HepG2 (cell line): ENCODE measurements around the gene PMEPA1. TPM values are rescaled to one million over a fixed set of nuclear protein-coding genes. Genes with fewer than 3 reads are reported as not detected.
A peak's percentile ranks its signal among the peaks of the same experiment; 100 is the strongest.

ENCODE experiments used
- ATAC-seq: fragments of 200-7000 bp; cut with Tn5 transposase; 3 replicates; pipeline ENCODE4 v1.9.1; 2020; ENCODE audit warnings: mild to moderate bottlenecking, moderate library complexity
- BruUV-seq: library from RNA; stranded (reverse); fragments of 400-500 nt; replicated peaks from 2 replicates; lab custom pipeline; 2021; lab: Mats Ljungman, UMichigan
- CTCF ChIA-PET: fragments of 300-600 bp; formaldehyde crosslinking; extraction: SDS; loops from one replicate; lab custom pipeline; 2021; ENCODE audit warnings: low total read pairs, inconsistent platforms, low intra/inter-chr PET ratio; lab: Yijun Ruan, JAX
- POLR2A ChIA-PET: fragments of 350-600 bp; sonication (Branson Sonifier 250); formaldehyde crosslinking; loops from one replicate; lab custom pipeline; 2020; ENCODE audit warnings: antibody characterized with exemption, inconsistent platforms; lab: Yijun Ruan, JAX
- DNase-seq: peaks from one replicate; pipeline ENCODE4 v3.0.0-alpha.2; 2015; ENCODE audit warnings: low spot score
- FAIRE-seq: peaks from 3 replicates; lab custom pipeline; 2011; peaks lifted over from hg19 to GRCh38; lab: Jason Lieb, UNC
- H2AFZ ChIP-seq: one replicate; pipeline ENCODE4 v1.6.1; 2011; ENCODE audit warnings: low read length, inconsistent platforms
- H3K27ac ChIP-seq: fragments of 300-600 bp; 3 replicates; pipeline ENCODE4 v1.8.0; 2011; ENCODE audit warnings: mixed run types, mild to moderate bottlenecking, mixed read lengths, low read length, inconsistent platforms; ENCODE audit not compliant: insufficient read depth; ENCODE audit errors: extremely low read length
- H3K27me3 ChIP-seq, 2 experiments: fragments of 200-600 bp in 1 of 2; 2 replicates in 1 of 2; 3 replicates in 1 of 2; pipeline versions ENCODE4 v1.6.0 to v1.8.0; 2011; ENCODE audit warnings: low read length in 2 of 2, mild to moderate bottlenecking in 2 of 2, moderate library complexity in 2 of 2, inconsistent platforms in 1 of 2; ENCODE audit not compliant: insufficient read depth in 2 of 2, control insufficient read depth in 1 of 2
- H3K36me3 ChIP-seq, 2 experiments: fragments of 200-600 bp in 1 of 2; replicated peaks in 1 of 2; 2 replicates in 1 of 2; 3 replicates in 1 of 2; pipeline versions ENCODE4 v1.5.1 to v1.8.0; 2011; ENCODE audit warnings: low read length in 2 of 2, inconsistent platforms in 1 of 2; ENCODE audit not compliant: insufficient read depth in 2 of 2, control insufficient read depth in 1 of 2
- H3K4me1 ChIP-seq: 2 replicates; pipeline ENCODE4 v1.5.1; 2012; ENCODE audit warnings: low read length, inconsistent platforms; ENCODE audit not compliant: insufficient read depth
- H3K4me2 ChIP-seq: 2 replicates; pipeline ENCODE4 v1.6.0; 2011; ENCODE audit warnings: low read depth, low read length, inconsistent platforms
- H3K4me3 ChIP-seq, 3 experiments: fragments of 200-600 bp in 1 of 3; sonication (generic), shearing (Covaris generic) in 1 of 3; replicated peaks in 1 of 3; 2 replicates each; pipeline ENCODE4 v1.5.1; 2011 to 2016; ENCODE audit warnings: low read length in 3 of 3, inconsistent platforms in 2 of 3, low read depth in 2 of 3, mild to moderate bottlenecking in 2 of 3, control low read depth in 1 of 3, mixed read lengths in 1 of 3; ENCODE audit not compliant: insufficient read depth in 1 of 3
- H3K79me2 ChIP-seq: one replicate; pipeline ENCODE4 v1.6.1; 2011; ENCODE audit warnings: low read length, inconsistent platforms; ENCODE audit not compliant: insufficient read depth
- H3K9ac ChIP-seq: 2 replicates; pipeline ENCODE4 v1.6.0; 2011; ENCODE audit warnings: mild to moderate bottlenecking, low read depth, low read length, inconsistent platforms; ENCODE audit not compliant: insufficient read depth
- H3K9me3 ChIP-seq: 2 replicates; pipeline ENCODE4 v1.5.1; 2012; ENCODE audit warnings: mild to moderate bottlenecking, low read length
- H4K20me1 ChIP-seq: 2 replicates; pipeline ENCODE4 v1.6.0; 2011; ENCODE audit warnings: inconsistent platforms, mild to moderate bottlenecking, low read length, moderate library complexity; ENCODE audit not compliant: insufficient read depth
- CBX2 ChIP-seq, 2 experiments: fragments of 200-600 bp in 1 of 2; sonication (generic); formaldehyde crosslinking in 1 of 2; IDR thresholded peaks; 2 replicates each; pipeline versions ENCODE4 v1.7.0 to v1.8.1; 2018 to 2022; ENCODE audit warnings: low read depth in 2 of 2, low read length in 1 of 2, mild to moderate bottlenecking in 1 of 2, missing genetic modification reagents in 1 of 2
- CSRNP2 ChIP-seq: sonication (generic); formaldehyde crosslinking; conservative IDR thresholded peaks from 2 replicates; pipeline ENCODE4 v1.8.0; 2022; ENCODE audit warnings: low read depth, missing genetic modification reagents
- EZH2 ChIP-seq: conservative IDR thresholded peaks from 2 replicates; pipeline ENCODE4 v1.6.1; 2012; ENCODE audit warnings: mild to moderate bottlenecking, low read depth, low read length, moderate library complexity
- USF2 ChIP-seq, 2 experiments: sonication (generic) in 1 of 2; formaldehyde crosslinking in 1 of 2; IDR thresholded peaks; 2 replicates each; pipeline versions ENCODE4 v1.5.1 to v1.6.1; 2011 to 2020; ENCODE audit warnings: borderline replicate concordance in 1 of 2, low read depth in 1 of 2, low read length in 1 of 2, mild to moderate bottlenecking in 1 of 2, missing genetic modification reagents in 1 of 2, moderate library complexity in 1 of 2
- WGBS: methylation state at CpG from one replicate; pipeline ENCODE4 v1.1.6; 2017; ENCODE audit warnings: low lambda C conversion rate; 5-methylcytosine and 5-hydroxymethylcytosine counted together
- in situ Hi-C: cut with HindIII; loops from 2 replicates; pipeline ENCODE4 v1.10.0; 2017; ENCODE audit warnings: low pct_unique_long_range_greater_than_20kb; ENCODE audit not compliant: extremely low pct_ligation_motif_present
- intact Hi-C: fragments of 100-400 bp; cut with micrococcal nuclease; formaldehyde crosslinking; loops from one replicate; pipeline ENCODE4 v1.10.0; 2022; ENCODE audit not compliant: unreplicated experiment
- polyA plus RNA-seq, 8 experiments: library from polyadenylated mRNA; depleted of rRNA in 3 of 8; stranded (reverse) in 7 of 8; unstranded in 1 of 8; fragments of >200 nt; fragmentation: Illumina TruSeq in 4 of 8; extraction: Trizol in 4 of 8; gene quantifications; 2 replicates each; pipeline versions ENCODE4 v1.2.1 to v1.2.3, GENCODE V29; 2011 to 2016; ENCODE audit warnings: low read depth in 4 of 8, missing spikeins in 1 of 8, mixed read lengths in 1 of 8; ENCODE audit not compliant: insufficient read depth in 1 of 8
- total RNA-seq, 5 experiments: library from RNA; depleted of rRNA; stranded (reverse); fragments of >200 nt; fragmentation: Illumina TruSeq; extraction: Trizol; gene quantifications; 2 replicates each; pipeline ENCODE4 v1.2.3, GENCODE V29; 2016; ENCODE audit warnings: low read depth in 1 of 5

The PMEPA1 gene
- total and polyA plus RNA-seq, 2 of the 13 experiments (the other 11 are each of a cell fraction or from before 2014, with no cell fraction given), result not detected

- WGBS, result 22% methylated on average over 12 of the region's 12 CpGs
- intact Hi-C loops (no loop called here), in situ Hi-C loops (no loop called here)
- H3K9ac ChIP-seq, result no peak overlapping the region
- H3K27me3 ChIP-seq, result peaks cover 40 to 100% of the 10 kb centered on the region in 2 experiments
- no peak overlapping the region for H2AFZ ChIP-seq
- H3K36me3 ChIP-seq, result no peaks in the 10 kb centered on the region
- no peak overlapping the region for H3K27ac ChIP-seq
- no peaks in the 10 kb centered on the region; the same call in 1 of the 2 replicates for H4K20me1 ChIP-seq
- H3K79me2 ChIP-seq, result no peaks in the 10 kb centered on the region
- BruUV-seq, result no TSS peak
- ChIA-PET CTCF (no interaction called here), POLR2A (no interaction called here)
- ATAC-seq (no peak), DNase-seq (no peak), FAIRE-seq (no peak)
- H3K4me2 ChIP-seq, result no peak overlapping the region
- H3K4me1 ChIP-seq, result no peaks in the 10 kb centered on the region
- no peaks in the 10 kb centered on the region for H3K9me3 ChIP-seq
- TF ChIP-seq CSRNP2, result no peak
- H3K4me3 ChIP-seq, result no peak overlapping the region
These were observed 22.7 kb downstream of the PMEPA1 start for GRCh38 chr20:57686931-57687652.

GRCh38 chr20:57685146-57685758 lies 24.6 kb downstream of the PMEPA1 start:
- WGBS, result 12% methylated on average over 21 of the region's 21 CpGs
- Histone ChIP-seq H3K4me2 (no peak overlapping the region), H4K20me1 (no peaks in the 10 kb centered on the region; the same call in 1 of the 2 replicates)

More at GRCh38 chr20:57685146-57685758, 24.6 kb downstream of the PMEPA1 start:
- H3K9me3 ChIP-seq, result no peaks in the 10 kb centered on the region
- H3K4me1 ChIP-seq, result no peaks in the 10 kb centered on the region
- in situ Hi-C loops, result no loop called here
- POLR2A ChIA-PET, result no interaction called here
- no peak overlapping the region for H2AFZ ChIP-seq
- H3K27ac ChIP-seq, result no peak overlapping the region
- DNase-seq, result no peak
- FAIRE-seq, result no peak
- no peaks in the 10 kb centered on the region for H3K36me3 ChIP-seq
- BruUV-seq, result no TSS peak
- H3K9ac ChIP-seq, result no peak overlapping the region
- no peaks in the 10 kb centered on the region for H3K79me2 ChIP-seq
- no peak overlapping the region for H3K4me3 ChIP-seq
- TF ChIP-seq USF2 (IDR thresholded peaks at IDR 0.05; ENCODE audit: low read depth, low read length) (no peak), USF2 (CRISPR knock-in tag; IDR thresholded peaks at IDR 0.05; ENCODE audit: borderline replicate concordance) (no peak), CBX2 (IDR thresholded peaks at IDR 0.05; ENCODE audit: low read depth, low read length) (peak; percentile 72; the same call in 1 of the 2 replicates), CBX2 (CRISPR knock-in tag; IDR thresholded peaks at IDR 0.05; ENCODE audit: low read depth) (no peak), EZH2 (peak; percentile 97; the same call in 1 of the 2 replicates)
- TF ChIP-seq, all 625 proteins: peak for 2
- no peak for ATAC-seq
- H3K27me3 ChIP-seq, result peaks cover 35 to 100% of the 10 kb centered on the region in 2 experiments
- CTCF ChIA-PET, result no interaction called here
- intact Hi-C loops, result no loop called here
